ENCODE measurements around the gene MYCBP2. TPM values are rescaled to one million over a fixed set of nuclear protein-coding genes. Genes with fewer than 3 reads are reported as not detected.

Gene MYCBP2
- polyA plus RNA-seq, 4 donors, result 11.2 to 33.0 (median 23.5) TPM

DNA sequence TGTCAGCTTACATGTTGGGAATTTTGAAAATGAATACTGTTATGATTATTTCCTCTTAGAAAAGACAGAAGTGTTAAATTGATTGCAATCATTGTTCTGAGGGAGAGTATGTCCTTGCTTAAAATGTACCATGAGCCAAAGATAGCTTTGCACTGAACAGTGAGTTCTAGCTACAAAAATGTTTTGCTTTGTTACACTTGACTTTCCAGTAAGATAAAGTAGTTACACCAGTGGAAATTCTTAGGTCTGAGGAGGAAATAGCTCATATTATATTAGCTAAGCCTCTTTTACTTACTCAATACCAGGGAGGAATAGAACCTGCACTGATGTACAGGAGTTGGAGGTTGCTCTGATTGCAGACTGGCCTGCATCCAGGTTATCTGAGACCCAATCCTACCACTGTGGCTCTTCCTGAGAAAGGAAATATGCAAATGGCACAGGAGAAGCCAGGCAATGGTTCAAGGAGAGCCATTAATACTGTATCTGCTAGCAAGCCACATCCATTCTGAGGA lies 246.9 kb downstream of the MYCBP2 start:
- Histone ChIP-seq H3K36me3 (ENCODE audit: control insufficient read depth in 3 of 3, insufficient read depth in 2 of 3, low read depth in 1 of 3, low read length in 3 of 3) (peaks cover 7 to 13% (median 8%) of the 10 kb centered on the region in 3 donors), H3K4me3 (ENCODE audit: low read depth in 1 of 3, low read length in 3 of 3) (no peak overlapping the region), H3K27ac (ENCODE audit: low read depth in 1 of 3, low read length in 2 of 3) (no peak overlapping the region), H3K9me3 (ENCODE audit: control insufficient read depth in 2 of 2, insufficient read depth in 1 of 2, low read depth in 1 of 2, low read length in 1 of 2) (no peaks in the 10 kb centered on the region), H3K27me3 (ENCODE audit: control insufficient read depth in 3 of 3, insufficient read depth in 3 of 3, low read length in 3 of 3) (no peaks in the 10 kb centered on the region), H3K4me1 (ENCODE audit: control insufficient read depth in 3 of 3, insufficient read depth in 2 of 3, low read depth in 1 of 3, low read length in 2 of 3) (no peaks in the 10 kb centered on the region)
- FAIRE-seq, result no peak
- no peak for DNase-seq

DNA sequence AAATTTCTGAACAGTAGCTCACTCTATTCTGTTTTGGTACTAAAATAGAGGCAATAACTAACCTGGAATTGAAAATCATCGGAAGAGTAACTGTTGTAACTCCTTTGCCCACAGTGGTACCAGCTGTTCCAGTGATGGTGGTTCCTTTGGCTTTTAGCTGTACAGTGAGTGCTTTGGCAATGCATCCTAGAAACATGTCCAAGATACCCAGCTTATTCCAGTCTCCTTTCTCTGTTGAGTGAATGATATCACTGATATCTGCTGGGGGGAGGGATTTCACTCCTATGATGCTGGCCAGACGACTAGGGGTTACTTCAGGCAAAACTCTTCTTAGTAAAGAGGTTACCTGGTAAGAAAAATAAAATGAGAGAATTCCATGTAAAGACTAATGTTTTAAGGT lies 259.4 kb downstream of the MYCBP2 start:
- no peak overlapping the region for H3K4me3 ChIP-seq (ENCODE audit: low read depth in 1 of 3, low read length in 3 of 3)
- DNase-seq, result no peak
- WGBS, 3 donors, result 88 to 93% (median 93%) methylated on average over 2 of the region's 2 CpGs
- H3K9me3 ChIP-seq (ENCODE audit: control insufficient read depth in 2 of 2, insufficient read depth in 1 of 2, low read depth in 1 of 2, low read length in 1 of 2), result no peaks in the 10 kb centered on the region
- H3K4me1 ChIP-seq (ENCODE audit: control insufficient read depth in 3 of 3, insufficient read depth in 2 of 3, low read depth in 1 of 3, low read length in 2 of 3), result no peaks in the 10 kb centered on the region
- no peak for FAIRE-seq
- H3K27me3 ChIP-seq (ENCODE audit: control insufficient read depth in 3 of 3, insufficient read depth in 3 of 3, low read length in 3 of 3), result no peaks in the 10 kb centered on the region
- no peak overlapping the region for H3K27ac ChIP-seq (ENCODE audit: low read depth in 1 of 3, low read length in 2 of 3)
- H3K36me3 ChIP-seq (ENCODE audit: control insufficient read depth in 3 of 3, insufficient read depth in 2 of 3, low read depth in 1 of 3, low read length in 3 of 3), result peaks cover 6 to 13% (median 7%) of the 10 kb centered on the region in 3 donors

DNA sequence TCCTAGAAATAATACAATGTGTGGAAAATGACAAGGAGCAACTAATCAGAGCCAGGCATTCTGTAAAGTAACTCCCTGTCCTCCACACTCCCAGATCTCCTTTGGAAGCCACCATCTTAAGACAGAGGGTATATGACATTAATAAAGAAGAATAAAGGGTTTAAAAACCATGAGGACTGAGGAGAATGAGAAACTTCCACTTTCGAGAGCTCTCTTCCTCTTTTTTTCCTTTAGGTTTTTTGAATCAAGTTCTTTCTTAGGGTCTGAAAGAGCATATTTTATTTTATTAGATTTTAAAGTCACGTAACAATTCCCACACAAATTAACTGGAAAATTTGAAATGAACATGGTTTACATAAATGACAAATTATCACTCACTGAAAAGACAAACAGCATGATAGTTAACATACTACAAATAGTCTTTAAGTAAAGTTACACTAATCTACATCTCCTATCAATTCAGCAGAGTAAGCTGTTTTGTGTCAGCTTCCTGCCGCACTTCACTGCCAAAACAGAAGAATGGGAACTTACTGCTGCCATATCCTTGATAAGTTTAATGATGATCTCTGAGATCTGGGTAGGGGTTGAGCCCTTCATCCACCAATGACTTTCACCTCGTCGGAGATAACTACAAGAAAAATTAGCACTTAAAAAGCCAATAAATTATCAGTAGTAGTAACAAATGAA lies 261.3 kb downstream of the MYCBP2 start:
- no peaks in the 10 kb centered on the region for H3K27me3 ChIP-seq (ENCODE audit: control insufficient read depth in 3 of 3, insufficient read depth in 3 of 3, low read length in 3 of 3)
- H3K36me3 ChIP-seq (ENCODE audit: control insufficient read depth in 3 of 3, insufficient read depth in 2 of 3, low read depth in 1 of 3, low read length in 3 of 3), result peaks cover 6 to 15% (median 7%) of the 10 kb centered on the region in 3 donors
- 66 to 94% (median 85%) methylated on average over 5 of the region's 5 CpGs for WGBS, 3 donors
- H3K9me3 ChIP-seq (ENCODE audit: control insufficient read depth in 2 of 2, insufficient read depth in 1 of 2, low read depth in 1 of 2, low read length in 1 of 2), result no peaks in the 10 kb centered on the region
- no peak for FAIRE-seq
- no peak for DNase-seq
- H3K4me3 ChIP-seq (ENCODE audit: low read depth in 1 of 3, low read length in 3 of 3), result no peak overlapping the region
- H3K4me1 ChIP-seq (ENCODE audit: control insufficient read depth in 3 of 3, insufficient read depth in 2 of 3, low read depth in 1 of 3, low read length in 2 of 3), result no peaks in the 10 kb centered on the region
- no peak overlapping the region for H3K27ac ChIP-seq (ENCODE audit: low read depth in 1 of 3, low read length in 2 of 3)

DNA sequence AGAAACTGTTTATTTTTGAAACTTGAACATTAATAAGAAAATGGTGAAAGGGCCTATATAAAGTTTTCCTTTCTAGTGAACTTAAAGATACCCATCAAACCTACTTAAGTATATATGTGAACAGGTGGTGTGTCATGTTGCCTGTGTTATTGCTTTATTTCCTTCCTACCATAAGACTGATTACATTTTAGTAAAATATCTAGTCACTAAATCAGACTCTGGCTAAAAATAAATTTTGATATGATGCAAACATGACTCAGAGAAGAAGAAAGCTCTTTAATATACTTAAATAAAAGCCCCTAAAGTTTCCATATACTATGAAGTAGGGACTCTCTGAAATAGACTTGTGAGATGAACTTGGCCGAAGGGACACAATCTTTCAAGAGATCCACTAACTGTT lies 264.8 kb downstream of the MYCBP2 start:
- no peak overlapping the region for H3K27ac ChIP-seq (ENCODE audit: low read depth in 1 of 3, low read length in 2 of 3)
- no peaks in the 10 kb centered on the region for H3K4me1 ChIP-seq (ENCODE audit: control insufficient read depth in 3 of 3, insufficient read depth in 2 of 3, low read depth in 1 of 3, low read length in 2 of 3)
- no peaks in the 10 kb centered on the region for H3K9me3 ChIP-seq (ENCODE audit: control insufficient read depth in 2 of 2, insufficient read depth in 1 of 2, low read depth in 1 of 2, low read length in 1 of 2)
- H3K27me3 ChIP-seq (ENCODE audit: control insufficient read depth in 3 of 3, insufficient read depth in 3 of 3, low read length in 3 of 3), result no peaks in the 10 kb centered on the region
- 95 to 100% (median 98%) methylated on average over 1 of the region's 1 CpG for WGBS, 3 donors
- peaks cover 2 to 17% (median 7%) of the 10 kb centered on the region in 3 donors for H3K36me3 ChIP-seq (ENCODE audit: control insufficient read depth in 3 of 3, insufficient read depth in 2 of 3, low read depth in 1 of 3, low read length in 3 of 3)
- DNase-seq, result no peak
- no peak for FAIRE-seq
- H3K4me3 ChIP-seq (ENCODE audit: low read depth in 1 of 3, low read length in 3 of 3), result no peak overlapping the region

DNA sequence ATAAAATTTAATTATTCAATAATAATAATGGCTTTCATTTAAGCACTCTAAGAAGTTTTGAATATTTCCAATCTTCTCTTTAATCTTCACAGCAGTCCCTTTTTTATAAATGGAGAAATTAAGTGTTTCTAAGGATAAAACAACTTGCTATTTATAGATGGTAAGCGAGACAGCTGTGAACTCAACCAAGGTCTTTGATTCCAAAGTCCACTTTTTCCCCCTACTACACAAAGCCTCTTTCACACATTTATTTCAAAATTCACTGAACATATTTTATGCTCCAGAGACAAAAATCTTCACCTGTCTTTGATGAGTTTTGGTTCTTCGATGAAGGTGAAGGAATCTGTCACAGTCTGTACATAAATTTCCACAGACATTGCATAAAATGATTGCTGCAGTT lies 265.5 kb downstream of the MYCBP2 start:
- 73 to 93% (median 86%) methylated on average over 2 of the region's 2 CpGs for WGBS, 3 donors
- peaks cover 2 to 17% (median 12%) of the 10 kb centered on the region in 3 donors for H3K36me3 ChIP-seq (ENCODE audit: control insufficient read depth in 3 of 3, insufficient read depth in 2 of 3, low read depth in 1 of 3, low read length in 3 of 3)
- no peaks in the 10 kb centered on the region for H3K27me3 ChIP-seq (ENCODE audit: control insufficient read depth in 3 of 3, insufficient read depth in 3 of 3, low read length in 3 of 3)
- no peaks in the 10 kb centered on the region for H3K4me1 ChIP-seq (ENCODE audit: control insufficient read depth in 3 of 3, insufficient read depth in 2 of 3, low read depth in 1 of 3, low read length in 2 of 3)
- no peak overlapping the region for H3K27ac ChIP-seq (ENCODE audit: low read depth in 1 of 3, low read length in 2 of 3)
- FAIRE-seq (no peak), DNase-seq (no peak)
- H3K9me3 ChIP-seq (ENCODE audit: control insufficient read depth in 2 of 2, insufficient read depth in 1 of 2, low read depth in 1 of 2, low read length in 1 of 2), result no peaks in the 10 kb centered on the region
- no peak overlapping the region for H3K4me3 ChIP-seq (ENCODE audit: low read depth in 1 of 3, low read length in 3 of 3)

DNA sequence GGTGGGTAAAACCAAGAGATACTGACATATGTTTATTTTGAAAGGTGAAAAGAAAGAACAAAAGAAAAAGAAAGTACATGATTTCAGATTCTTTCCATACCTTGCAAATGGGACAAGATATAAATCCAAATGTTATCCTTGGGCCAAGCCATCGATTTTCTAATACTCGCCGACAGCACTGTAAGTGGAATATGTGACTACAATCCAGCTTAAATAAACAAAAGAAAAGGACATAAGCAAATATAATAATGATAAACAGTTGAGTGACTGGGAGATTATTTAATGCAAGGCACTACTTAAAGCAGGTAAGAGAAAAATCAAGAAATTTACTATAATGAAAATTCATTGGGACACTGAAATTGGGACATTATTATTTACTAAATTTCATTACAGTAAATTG lies 270.0 kb downstream of the MYCBP2 start:
- no peak overlapping the region for H3K27ac ChIP-seq (ENCODE audit: low read depth in 1 of 3, low read length in 2 of 3)
- H3K4me3 ChIP-seq (ENCODE audit: low read depth in 1 of 3, low read length in 3 of 3), result no peak overlapping the region
- no peaks in the 10 kb centered on the region for H3K9me3 ChIP-seq (ENCODE audit: control insufficient read depth in 2 of 2, insufficient read depth in 1 of 2, low read depth in 1 of 2, low read length in 1 of 2)
- H3K4me1 ChIP-seq (ENCODE audit: control insufficient read depth in 3 of 3, insufficient read depth in 2 of 3, low read depth in 1 of 3, low read length in 2 of 3), result no peaks in the 10 kb centered on the region
- peaks cover 12 to 23% (median 13%) of the 10 kb centered on the region in 3 donors for H3K36me3 ChIP-seq (ENCODE audit: control insufficient read depth in 3 of 3, insufficient read depth in 2 of 3, low read depth in 1 of 3, low read length in 3 of 3)
- H3K27me3 ChIP-seq (ENCODE audit: control insufficient read depth in 3 of 3, insufficient read depth in 3 of 3, low read length in 3 of 3), result no peaks in the 10 kb centered on the region
- FAIRE-seq (no peak), DNase-seq (no peak)
- WGBS, 3 donors, result 73 to 93% (median 83%) methylated on average over 3 of the region's 3 CpGs

DNA sequence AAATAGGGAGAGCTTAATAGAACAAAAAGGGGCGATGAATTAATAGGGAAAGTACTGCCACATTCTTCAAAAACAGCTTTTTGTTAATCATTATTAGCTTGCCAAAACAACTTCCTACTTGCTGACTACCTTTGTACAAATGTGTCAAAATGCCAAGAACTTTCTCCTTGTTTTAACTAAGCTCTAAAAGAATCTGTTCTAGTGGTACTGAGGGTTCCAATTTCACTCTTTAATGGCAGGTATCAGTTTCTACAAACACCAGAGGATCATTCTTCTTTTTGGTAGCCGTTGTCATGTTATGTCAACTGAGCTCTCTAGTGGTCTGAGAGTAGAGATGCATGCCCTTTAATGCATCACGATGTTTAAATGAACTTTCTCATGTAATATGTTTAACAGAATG lies 270.5 kb downstream of the MYCBP2 start:
- FAIRE-seq (no peak), DNase-seq (no peak)
- WGBS, 3 donors, result 77 to 85% (median 78%) methylated on average over 3 of the region's 3 CpGs
- Histone ChIP-seq H3K4me1 (ENCODE audit: control insufficient read depth in 3 of 3, insufficient read depth in 2 of 3, low read depth in 1 of 3, low read length in 2 of 3) (no peaks in the 10 kb centered on the region), H3K36me3 (ENCODE audit: control insufficient read depth in 3 of 3, insufficient read depth in 2 of 3, low read depth in 1 of 3, low read length in 3 of 3) (peaks cover 14 to 26% (median 16%) of the 10 kb centered on the region in 3 donors), H3K27ac (ENCODE audit: low read depth in 1 of 3, low read length in 2 of 3) (no peak overlapping the region), H3K9me3 (ENCODE audit: control insufficient read depth in 2 of 2, insufficient read depth in 1 of 2, low read depth in 1 of 2, low read length in 1 of 2) (no peaks in the 10 kb centered on the region), H3K27me3 (ENCODE audit: control insufficient read depth in 3 of 3, insufficient read depth in 3 of 3, low read length in 3 of 3) (no peaks in the 10 kb centered on the region), H3K4me3 (ENCODE audit: low read depth in 1 of 3, low read length in 3 of 3) (no peak overlapping the region)

DNA sequence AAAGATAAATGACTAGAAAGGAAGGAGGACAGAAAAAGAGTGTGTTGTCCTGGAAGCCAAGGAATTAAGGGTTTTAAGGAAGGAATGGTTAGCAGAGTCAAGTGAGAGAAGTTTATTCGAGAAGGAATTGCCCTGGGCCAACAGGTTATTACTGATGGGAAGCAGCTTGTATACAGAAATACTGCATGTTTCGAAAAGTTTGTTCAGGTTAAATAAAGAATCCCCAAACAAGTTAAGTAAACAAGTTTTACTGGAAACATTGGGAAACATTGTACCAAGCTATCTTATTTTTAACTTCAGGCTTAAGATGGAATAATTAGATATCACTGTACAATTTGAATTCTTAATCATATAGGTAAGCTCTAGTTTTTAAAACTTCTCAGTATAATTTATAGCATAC lies 271.7 kb downstream of the MYCBP2 start:
- FAIRE-seq (no peak), DNase-seq (no peak)
- H3K4me3 ChIP-seq (ENCODE audit: low read depth in 1 of 3, low read length in 3 of 3), result no peak overlapping the region
- no peaks in the 10 kb centered on the region for H3K27me3 ChIP-seq (ENCODE audit: control insufficient read depth in 3 of 3, insufficient read depth in 3 of 3, low read length in 3 of 3)
- WGBS, 3 donors, result 93 to 98% (median 94%) methylated on average over 2 of the region's 2 CpGs
- peaks cover 14 to 26% (median 16%) of the 10 kb centered on the region in 3 donors for H3K36me3 ChIP-seq (ENCODE audit: control insufficient read depth in 3 of 3, insufficient read depth in 2 of 3, low read depth in 1 of 3, low read length in 3 of 3)
- no peaks in the 10 kb centered on the region for H3K9me3 ChIP-seq (ENCODE audit: control insufficient read depth in 2 of 2, insufficient read depth in 1 of 2, low read depth in 1 of 2, low read length in 1 of 2)
- no peaks in the 10 kb centered on the region for H3K4me1 ChIP-seq (ENCODE audit: control insufficient read depth in 3 of 3, insufficient read depth in 2 of 3, low read depth in 1 of 3, low read length in 2 of 3)
- H3K27ac ChIP-seq (ENCODE audit: low read depth in 1 of 3, low read length in 2 of 3), result no peak overlapping the region

DNA sequence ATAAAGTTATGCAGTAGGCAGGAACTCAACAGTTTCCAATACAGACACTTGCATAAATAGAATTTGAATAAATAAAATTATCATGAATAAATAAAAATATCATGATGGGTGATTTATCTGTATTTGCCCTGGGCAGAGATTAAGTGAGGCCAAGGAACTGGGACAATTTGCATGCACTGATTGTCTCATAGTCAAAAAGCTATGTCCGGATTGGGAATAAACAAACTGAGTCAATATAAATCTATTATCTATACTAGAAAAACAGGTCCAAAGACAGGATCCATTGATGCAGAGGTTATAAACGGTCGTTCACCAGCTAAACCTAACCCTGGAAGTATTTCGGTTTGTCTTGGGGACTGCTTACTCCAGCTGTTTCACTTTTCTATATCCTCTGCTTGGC lies 273.7 kb downstream of the MYCBP2 start:
- Histone ChIP-seq H3K27me3 (ENCODE audit: control insufficient read depth in 3 of 3, insufficient read depth in 3 of 3, low read length in 3 of 3) (no peaks in the 10 kb centered on the region), H3K4me3 (ENCODE audit: low read depth in 1 of 3, low read length in 3 of 3) (no peak overlapping the region), H3K36me3 (ENCODE audit: control insufficient read depth in 3 of 3, insufficient read depth in 2 of 3, low read depth in 1 of 3, low read length in 3 of 3) (peaks cover 16 to 28% (median 17%) of the 10 kb centered on the region in 3 donors), H3K9me3 (ENCODE audit: control insufficient read depth in 2 of 2, insufficient read depth in 1 of 2, low read depth in 1 of 2, low read length in 1 of 2) (no peaks in the 10 kb centered on the region), H3K27ac (ENCODE audit: low read depth in 1 of 3, low read length in 2 of 3) (no peak overlapping the region), H3K4me1 (ENCODE audit: control insufficient read depth in 3 of 3, insufficient read depth in 2 of 3, low read depth in 1 of 3, low read length in 2 of 3) (no peaks in the 10 kb centered on the region)
- DNase-seq (no peak), FAIRE-seq (no peak)
- WGBS, 3 donors, result 83 to 91% (median 86%) methylated on average over 4 of the region's 4 CpGs
